GM12865 (cell line): ENCODE results near the gene SPRR5.

ENCODE experiments used
- DNase-seq: peaks from one replicate; pipeline ENCODE4 v3.0.0; 2010; ENCODE audit warnings: low read depth
- H3K4me3 ChIP-seq: 2 replicates; pipeline ENCODE4 v1.5.1; 2011; ENCODE audit warnings: mild to moderate bottlenecking, low read depth, low read length, control low read depth
- CTCF ChIP-seq: IDR thresholded peaks from 2 replicates; pipeline ENCODE4 v1.5.1; 2011; ENCODE audit warnings: low read length, control low read depth, low read depth, inconsistent platforms; ENCODE audit not compliant: insufficient read depth; ENCODE audit errors: missing control alignments

Gene SPRR5

GRCh38 chr1:152977614-152978013 is 30.6 kb downstream of the SPRR5 start:
- no peak for DNase-seq
- no peak for TF ChIP-seq CTCF

GRCh38 chr1:152980676-152981075 is 33.7 kb downstream of the SPRR5 start:
- no peak for DNase-seq
- H3K4me3 ChIP-seq, result no peak overlapping the region
- no peak for TF ChIP-seq CTCF

More at GRCh38 chr1:152977614-152978013, 30.6 kb downstream of the SPRR5 start:
- no peak overlapping the region for H3K4me3 ChIP-seq

- no peak overlapping the region for H3K4me3 ChIP-seq
- no peak for TF ChIP-seq CTCF
- no peak for DNase-seq
Measured at GRCh38 chr1:152981146-152981871, 34.3 kb downstream of the SPRR5 start.

- TF ChIP-seq CTCF, result no peak
- DNase-seq, result no peak
- no peak overlapping the region for H3K4me3 ChIP-seq
Measured at GRCh38 chr1:152982076-152982475, 35.1 kb downstream of the SPRR5 start.

GRCh38 chr1:152983234-152983633 is 36.2 kb downstream of the SPRR5 start:
- no peak for TF ChIP-seq CTCF
- no peak overlapping the region for H3K4me3 ChIP-seq
- DNase-seq, result no peak

GRCh38 chr1:152983743-152984142 is 36.7 kb downstream of the SPRR5 start, which contains the start of gene SPRR1A:
SPRR1A (plus strand) TSS chr1:152984081; CDS start chr1:152985231, 1,150 bp downstream.
- no peak for TF ChIP-seq CTCF
- no peak within 1 kb of the TSS for H3K4me3 ChIP-seq

GRCh38 chr1:152986578-152986977 is 39.6 kb downstream of the SPRR5 start:
- no peak overlapping the region for H3K4me3 ChIP-seq
- TF ChIP-seq CTCF, result no peak
- DNase-seq, result no peak

More at GRCh38 chr1:152983743-152984142, 36.7 kb downstream of the SPRR5 start, which contains the start of gene SPRR1A:
- no peak for DNase-seq
